Gastroesophageal sphincter (tissue), 3 donors: Measurements from ENCODE around the gene LRRC45.

Source experiments
- CTCF ChIP-seq, 4 experiments: fragments of 200-600 bp in 2 of 4; fragments of 450-650 bp in 2 of 4; sonication (generic) in 1 of 4; IDR thresholded peaks; one replicate each; pipeline ENCODE4 v1.5.1; 2017 to 2019; ENCODE audit warnings: antibody characterized with exemption in 4 of 4, mild to moderate bottlenecking in 2 of 4, moderate library complexity in 2 of 4
- EP300 ChIP-seq: sonication (generic); formaldehyde crosslinking; IDR thresholded peaks from one replicate; pipeline ENCODE4 v1.6.1; 2017; ENCODE audit warnings: antibody characterized with exemption, mild to moderate bottlenecking

- TF ChIP-seq EP300, result no peak
- no peak for TF ChIP-seq CTCF (IDR thresholded peaks at IDR 0.05)
Observed at GRCh38 chr17:81973432-81973831, 49.7 kb upstream of the LRRC45 start.
